HG02678 (cell line): ENCODE results near the gene KANK4.

Source experiments
- ATAC-seq: cut with Tn5 transposase; IDR thresholded peaks from one replicate; pipeline ENCODE4 v1.9.1; 2021; ENCODE audit warnings: mild to moderate bottlenecking, moderate library complexity; ENCODE audit not compliant: unreplicated experiment

The KANK4 gene

GRCh38 chr1:62318756-62319544, at the start of gene KANK4:
TSS of gene KANK4 (minus strand) at chr1:62319434. CDS start at chr1:62281564, 37,870 bp downstream.
- no peak for ATAC-seq

GRCh38 chr1:62368989-62369388, 49.8 kb upstream of the KANK4 start:
- ATAC-seq = no peak

- no peak for ATAC-seq
Observed at GRCh38 chr1:62367005-62367557, 47.8 kb upstream of the KANK4 start.

GRCh38 chr1:62364721-62365120, 45.5 kb upstream of the KANK4 start:
- no peak for ATAC-seq

GRCh38 chr1:62362926-62363325, 43.7 kb upstream of the KANK4 start:
- no peak for ATAC-seq

GRCh38 chr1:62362061-62362917, 43.1 kb upstream of the KANK4 start:
- no peak for ATAC-seq

GRCh38 chr1:62361431-62361830, 42.2 kb upstream of the KANK4 start:
- no peak for ATAC-seq

- ATAC-seq = no peak
Observed at GRCh38 chr1:62358665-62359373, 39.6 kb upstream of the KANK4 start.

- no peak for ATAC-seq
Observed at GRCh38 chr1:62357916-62358315, 38.7 kb upstream of the KANK4 start.

GRCh38 chr1:62356257-62356835, 37.1 kb upstream of the KANK4 start:
- no peak for ATAC-seq

- no peak for ATAC-seq
Observed at GRCh38 chr1:62355095-62355494, 35.9 kb upstream of the KANK4 start.

GRCh38 chr1:62353853-62354252, 34.6 kb upstream of the KANK4 start:
- no peak for ATAC-seq

- ATAC-seq = no peak
Observed at GRCh38 chr1:62352387-62352786, 33.2 kb upstream of the KANK4 start.

GRCh38 chr1:62349470-62350233, 30.4 kb upstream of the KANK4 start:
- no peak for ATAC-seq

- ATAC-seq = no peak
Observed at GRCh38 chr1:62346886-62347285, 27.7 kb upstream of the KANK4 start.

- ATAC-seq = no peak
Observed at GRCh38 chr1:62343911-62344310, 24.7 kb upstream of the KANK4 start.

GRCh38 chr1:62342270-62342669, 23.0 kb upstream of the KANK4 start:
- no peak for ATAC-seq

GRCh38 chr1:62341615-62342014, 22.4 kb upstream of the KANK4 start:
- no peak for ATAC-seq

- ATAC-seq = no peak
Observed at GRCh38 chr1:62341089-62341488, 21.9 kb upstream of the KANK4 start.
